Activated CD4-positive, alpha-beta memory T cell treated with anti-CD3 and anti-CD28 coated beads, Interleukin-2, amount 10 ng/mL, durations not matched to agents 7 days and 5 days (primary cell): Measurements from ENCODE around the gene ROPN1L. TPM values are rescaled to one million over a fixed set of nuclear protein-coding genes. Genes with fewer than 3 reads are reported as not detected.
A peak's percentile ranks its signal among the peaks of the same experiment; 100 is the strongest.

ENCODE experiments used
- CTCF ChIA-PET: fragments of 350-600 bp; sonication (Branson Sonifier 250); formaldehyde crosslinking; loops from one replicate; lab custom pipeline; 2021; ENCODE audit warnings: antibody characterized with exemption, inconsistent platforms; lab: Charles Lee
- POLR2A ChIA-PET: fragments of 350-600 bp; sonication (Branson Sonifier 250); formaldehyde crosslinking; loops from one replicate; lab custom pipeline; 2021; ENCODE audit warnings: antibody characterized with exemption; lab: Charles Lee
- DNase-seq: peaks from one replicate; pipeline ENCODE4 v3.0.0-alpha.2; 2020
- H3K27ac Mint-ChIP-seq: one replicate; pipeline ENCODE4 v1.8.0; 2021; ENCODE audit warnings: mild to moderate bottlenecking, mixed read lengths
- H3K27me3 Mint-ChIP-seq: one replicate; pipeline ENCODE4 v1.8.0; 2021; ENCODE audit warnings: mixed read lengths
- H3K36me3 Mint-ChIP-seq: one replicate; pipeline ENCODE4 v1.8.0; 2021; ENCODE audit warnings: low read depth, mixed read lengths
- H3K4me1 Mint-ChIP-seq: one replicate; pipeline ENCODE4 v1.8.0; 2021; ENCODE audit warnings: mixed read lengths
- H3K4me3 Mint-ChIP-seq: one replicate; pipeline ENCODE4 v1.8.0; 2021; ENCODE audit warnings: mild to moderate bottlenecking, mixed read lengths
- H3K9me3 Mint-ChIP-seq: one replicate; pipeline ENCODE4 v1.8.0; 2021; ENCODE audit warnings: mixed read lengths
- total RNA-seq, 2 experiments: library from RNA; stranded (reverse); gene quantifications; one replicate each; pipeline ENCODE4 v1.2.3, GENCODE V29; 2021

ROPN1L gene
- total RNA-seq, 2 experiments from 2014 or later, result 5.5 to 7.5 TPM

DNA sequence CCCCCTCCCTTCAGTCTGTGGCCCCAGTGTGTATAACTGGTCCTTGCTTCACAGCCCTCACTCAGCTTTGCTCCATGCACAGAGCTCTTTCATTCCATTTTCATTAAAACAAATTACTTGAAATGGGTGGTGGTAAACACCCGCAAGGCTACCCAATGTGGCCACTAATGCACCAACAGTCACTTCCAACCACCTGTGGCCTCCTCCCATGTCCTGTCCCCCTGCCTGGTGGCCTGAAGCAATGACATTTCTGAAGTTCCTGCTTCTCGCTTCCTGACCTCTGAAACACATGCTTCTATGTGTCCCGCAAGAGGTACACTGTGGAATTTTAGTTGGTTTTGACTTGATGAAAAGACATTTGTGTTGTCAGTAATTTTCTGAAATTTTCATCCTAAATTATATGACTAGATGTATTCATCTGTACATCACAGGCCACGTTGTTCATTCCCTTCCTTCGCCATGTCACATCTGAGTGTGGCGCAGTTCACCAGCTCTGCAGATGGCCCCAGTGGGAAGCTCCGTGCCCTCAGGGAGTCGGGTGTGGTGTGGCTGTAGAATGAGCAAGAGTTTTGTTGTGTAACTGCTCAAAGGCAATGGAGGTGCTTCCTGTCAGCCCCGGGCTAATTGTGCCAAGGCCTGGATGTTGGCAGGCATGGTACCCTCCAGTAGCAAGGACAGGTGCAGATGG is 9.6 kb downstream of the ROPN1L start:
- ChIA-PET POLR2A (no interaction called here), CTCF (interaction anchor here (0.6 to 7.2 kb wide), 13 partner anchors 9 to 405 kb away, joined by 3 to 118 read pairs (median 5); partner anchors contain the start of gene ROPN1L)
- DNase-seq, result no peak
- Mint-ChIP-seq H3K9me3 (peaks cover 3% of the 10 kb centered on the region), H3K4me1 (peaks cover 34% of the 10 kb centered on the region), H3K27ac (no peak overlapping the region), H3K4me3 (no peak overlapping the region), H3K27me3 (no peaks in the 10 kb centered on the region), H3K36me3 (peaks cover 15% of the 10 kb centered on the region)

DNA sequence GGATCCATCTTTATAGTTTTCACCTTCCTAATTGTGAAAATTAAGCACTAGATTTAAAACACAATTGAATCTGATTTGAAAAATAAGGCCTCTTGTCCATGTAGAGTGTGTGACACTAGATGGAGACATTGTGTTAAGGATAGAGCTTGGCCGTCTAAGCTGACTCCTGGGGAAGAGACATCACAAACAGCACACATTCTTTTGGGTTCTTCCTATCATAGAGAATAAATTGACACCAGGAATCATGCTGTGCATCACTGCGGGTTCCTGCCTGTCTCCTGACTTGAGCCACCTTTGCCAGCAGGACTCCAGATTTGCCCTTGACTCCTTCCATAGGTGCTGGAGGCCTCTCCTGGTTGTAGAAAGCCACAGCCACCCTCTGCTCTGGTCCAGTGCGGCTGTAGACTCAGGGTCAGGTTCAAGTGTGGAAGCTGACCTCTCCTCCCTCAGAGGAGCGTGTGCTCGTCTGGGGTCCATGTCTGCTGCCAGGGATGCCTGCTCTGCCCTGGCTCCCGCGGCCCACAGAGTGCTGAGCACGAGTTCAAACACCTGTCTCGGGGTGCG is 11.2 kb downstream of the ROPN1L start:
- H3K27ac Mint-ChIP-seq, result no peak overlapping the region
- DNase-seq, result peak; percentile 26
- peaks cover 9% of the 10 kb centered on the region for H3K36me3 Mint-ChIP-seq
- no peaks in the 10 kb centered on the region for H3K27me3 Mint-ChIP-seq
- no peaks in the 10 kb centered on the region for H3K9me3 Mint-ChIP-seq
- H3K4me1 Mint-ChIP-seq, result peaks cover 22% of the 10 kb centered on the region
- ChIA-PET CTCF (interaction anchor here (0.5 to 7.2 kb wide), 19 partner anchors 9 to 535 kb away, joined by 3 to 118 read pairs (median 4); no protein-coding TSS in a partner anchor), POLR2A (interaction anchor here (1.3 kb wide), 1 partner anchor 175 kb away, joined by 6 read pairs; no protein-coding TSS in a partner anchor)
- no peak overlapping the region for H3K4me3 Mint-ChIP-seq

DNA sequence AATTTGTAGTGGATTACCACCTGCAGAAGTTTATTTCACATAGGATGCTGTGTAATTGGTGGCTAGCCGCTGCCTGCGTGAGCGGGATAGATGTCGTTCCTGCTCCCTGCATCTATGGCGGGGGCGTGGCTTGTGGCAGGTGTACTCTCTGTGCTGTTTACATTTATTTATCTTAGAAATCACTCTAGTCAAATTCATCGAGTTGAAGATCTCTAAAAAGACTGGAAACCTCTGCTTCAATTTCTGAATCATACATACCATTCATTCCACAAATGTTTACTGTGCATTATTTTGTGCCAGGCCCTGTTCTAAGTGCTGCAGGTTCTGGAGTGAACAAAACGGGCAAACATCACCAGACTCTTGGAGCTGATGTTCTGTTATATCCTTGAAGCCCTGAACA is 11.9 kb downstream of the ROPN1L start:
- POLR2A ChIA-PET, result interaction anchor here (1.1 to 1.3 kb wide), 2 partner anchors 174 kb away, joined by 3 to 6 read pairs; no protein-coding TSS in a partner anchor
- H3K27ac Mint-ChIP-seq, result no peak overlapping the region

DNA sequence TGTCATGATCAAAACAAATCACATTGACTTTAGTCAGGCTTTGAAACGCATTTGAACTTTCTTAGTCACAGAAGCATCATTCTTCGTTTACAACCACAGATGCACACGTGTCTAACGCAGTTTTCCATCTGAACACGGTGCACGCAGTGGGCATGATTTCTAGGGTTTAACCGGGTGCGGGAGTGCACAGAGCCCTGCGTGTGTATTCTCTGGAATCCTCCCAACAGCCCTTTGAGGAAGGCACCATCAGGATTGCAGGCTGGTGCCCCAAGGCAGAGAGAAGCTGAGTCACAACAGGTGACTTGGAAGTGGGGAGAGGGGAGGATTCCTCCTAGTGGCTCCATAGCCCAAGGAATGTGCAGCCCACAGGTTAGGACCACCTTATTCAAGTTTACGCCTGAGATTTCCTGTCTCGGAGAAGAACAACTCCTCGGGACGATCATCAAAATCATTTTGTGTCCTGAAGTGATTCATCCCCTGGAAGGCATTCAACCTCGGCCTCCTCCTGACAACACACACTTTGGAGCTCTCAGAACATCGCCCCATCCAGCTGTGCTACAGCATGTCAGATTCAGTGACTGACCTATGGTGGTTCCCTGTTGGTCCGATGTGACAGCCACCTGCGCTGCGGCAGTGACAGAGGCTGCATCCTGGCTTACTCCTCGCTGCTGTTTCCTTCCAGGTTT is 13.1 kb downstream of the ROPN1L start:
- no peak for DNase-seq
- H3K27ac Mint-ChIP-seq, result no peak overlapping the region
- H3K9me3 Mint-ChIP-seq, result no peaks in the 10 kb centered on the region
- ChIA-PET POLR2A (interaction anchor here (1.0 to 1.1 kb wide), 2 partner anchors 102 to 173 kb away, joined by 3 read pairs; partner anchors contain the start of gene MARCHF6), CTCF (interaction anchor here (1.0 to 7.2 kb wide), 5 partner anchors 31 to 190 kb away, joined by 3 to 118 read pairs (median 5); no protein-coding TSS in a partner anchor)
- no peaks in the 10 kb centered on the region for H3K27me3 Mint-ChIP-seq
- peaks cover 14% of the 10 kb centered on the region for H3K4me1 Mint-ChIP-seq
- no peak overlapping the region for H3K4me3 Mint-ChIP-seq
- H3K36me3 Mint-ChIP-seq, result peaks cover 2% of the 10 kb centered on the region

More for the DNA sequence above, 11.9 kb downstream of the ROPN1L start:
- Mint-ChIP-seq H3K36me3 (peaks cover 6% of the 10 kb centered on the region), H3K27me3 (no peaks in the 10 kb centered on the region), H3K9me3 (no peaks in the 10 kb centered on the region), H3K4me3 (no peak overlapping the region), H3K4me1 (peaks cover 17% of the 10 kb centered on the region)
- CTCF ChIA-PET, result interaction anchor here (1.0 to 7.2 kb wide), 11 partner anchors 15 to 236 kb away, joined by 3 to 118 read pairs (median 6); no protein-coding TSS in a partner anchor
- no peak for DNase-seq

DNA sequence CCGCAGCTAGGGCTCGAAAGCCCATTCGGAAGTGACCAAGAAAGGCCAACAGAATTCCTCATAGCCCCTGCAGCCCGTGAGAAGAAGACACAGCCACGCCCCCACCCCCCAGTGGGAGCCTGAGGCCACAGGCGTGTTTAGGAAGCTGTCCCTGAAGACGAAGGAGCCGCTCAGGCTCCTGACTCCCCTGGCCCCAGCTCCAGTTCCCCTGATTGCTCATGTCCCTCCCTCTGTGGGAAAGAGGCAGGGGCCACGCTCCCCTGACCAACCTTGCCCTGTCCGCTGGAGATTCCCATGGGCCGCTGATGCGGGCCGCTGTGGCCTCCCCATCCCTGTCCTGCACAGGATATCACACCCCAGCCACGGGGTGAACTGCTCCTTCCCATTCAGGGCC is 13.6 kb downstream of the ROPN1L start:
- H3K27ac Mint-ChIP-seq, result no peak overlapping the region
- ChIA-PET CTCF (interaction anchor here (7.2 kb wide), 1 partner anchor 173 kb away, joined by 118 read pairs; no protein-coding TSS in a partner anchor), POLR2A (interaction anchor here (1.0 kb wide), 1 partner anchor 102 kb away, joined by 3 read pairs; the partner anchor contains the start of gene MARCHF6)
- H3K4me3 Mint-ChIP-seq, result no peak overlapping the region
- no peaks in the 10 kb centered on the region for H3K36me3 Mint-ChIP-seq
- peaks cover 14% of the 10 kb centered on the region for H3K4me1 Mint-ChIP-seq
- DNase-seq, result no peak
- no peaks in the 10 kb centered on the region for H3K27me3 Mint-ChIP-seq
- H3K9me3 Mint-ChIP-seq, result no peaks in the 10 kb centered on the region

DNA sequence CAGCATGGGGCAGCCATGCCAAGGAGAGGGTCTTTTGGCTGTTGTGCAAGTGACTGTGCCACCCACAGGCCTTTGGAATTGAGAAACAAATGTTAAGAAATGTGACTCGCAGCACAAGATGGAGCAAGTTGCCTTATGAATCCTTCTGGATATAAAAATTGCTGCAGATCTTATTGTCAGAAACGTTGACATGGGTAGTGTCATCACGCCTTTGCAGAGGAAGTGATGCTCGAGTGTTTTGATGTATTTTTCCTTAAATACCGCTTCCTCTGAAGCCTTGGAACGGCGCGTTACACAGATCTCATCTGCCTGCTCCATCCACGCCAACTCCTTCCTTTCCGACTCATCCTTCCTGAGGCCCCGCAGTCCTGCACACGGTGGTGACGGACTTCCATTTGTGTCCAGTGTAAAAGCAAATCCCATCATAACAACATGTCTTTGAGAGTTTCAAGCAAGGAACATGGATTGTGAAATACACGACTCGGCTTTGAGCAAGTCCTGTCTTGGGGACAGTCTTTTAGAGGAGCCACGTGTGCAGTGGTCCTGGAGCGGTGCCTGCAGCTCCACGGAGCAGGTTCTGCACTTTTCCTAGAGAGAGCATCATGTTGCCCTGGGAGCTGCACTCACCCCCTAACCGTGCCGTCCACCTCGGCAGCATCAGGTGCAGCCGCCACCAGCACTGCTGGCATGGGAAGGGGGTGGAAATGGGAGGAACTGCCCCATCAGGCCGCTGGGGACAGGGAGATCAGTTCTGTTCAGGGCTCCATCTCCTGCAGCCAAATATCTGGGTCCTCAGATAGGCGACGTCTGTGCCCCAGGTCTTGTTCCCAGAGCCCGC is 15.1 kb downstream of the ROPN1L start:
- Mint-ChIP-seq H3K27ac (no peak overlapping the region), H3K36me3 (no peaks in the 10 kb centered on the region), H3K9me3 (no peaks in the 10 kb centered on the region), H3K4me3 (no peak overlapping the region), H3K27me3 (no peaks in the 10 kb centered on the region), H3K4me1 (peaks cover 8% of the 10 kb centered on the region)
- no peak for DNase-seq
- ChIA-PET POLR2A (no interaction called here), CTCF (interaction anchor here (7.2 kb wide), 1 partner anchor 171 kb away, joined by 118 read pairs; no protein-coding TSS in a partner anchor)

DNA sequence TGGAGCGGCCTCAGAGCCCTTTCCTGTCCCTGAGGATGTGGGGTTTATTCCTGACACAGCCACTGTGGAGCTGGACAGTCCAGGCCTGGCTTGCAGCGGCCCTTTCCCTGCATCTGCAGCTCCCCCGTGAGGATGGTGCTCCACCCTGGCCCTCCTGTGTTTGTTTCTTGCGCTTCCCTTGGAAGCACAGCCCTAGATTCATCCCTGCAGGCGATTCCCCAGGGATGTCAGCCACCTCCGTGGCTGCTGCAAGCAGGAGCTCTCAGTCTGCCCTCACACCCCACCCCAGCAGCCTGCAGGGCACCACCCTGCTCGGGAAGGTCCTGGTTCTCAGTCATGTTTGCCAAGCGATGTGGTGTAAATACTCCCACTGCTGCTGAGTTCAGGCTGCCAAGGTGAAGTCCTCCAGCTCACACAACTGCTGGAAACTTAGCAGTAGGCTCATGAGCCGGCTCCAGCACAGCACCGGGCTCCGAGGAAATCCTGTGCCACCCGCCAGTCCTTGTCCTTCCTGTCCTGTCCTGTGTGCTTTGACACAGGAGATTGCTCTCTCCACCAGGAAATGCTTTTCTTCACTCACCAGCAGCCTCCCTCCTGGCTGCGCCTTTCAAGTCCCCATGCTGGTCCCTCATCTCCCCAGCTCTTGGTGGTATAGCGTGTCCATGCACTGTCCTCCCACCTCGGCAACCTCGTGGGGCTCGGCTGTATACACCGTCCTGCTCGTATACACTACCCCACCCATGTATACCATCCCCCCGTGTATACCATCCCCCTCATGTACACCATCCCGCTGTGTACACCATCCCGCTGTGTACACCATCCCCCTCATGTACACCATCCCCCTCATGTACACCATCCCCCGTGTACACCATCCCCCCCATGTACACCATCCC is 16.2 kb downstream of the ROPN1L start:
- POLR2A ChIA-PET, result no interaction called here
- Mint-ChIP-seq H3K4me3 (no peak overlapping the region), H3K36me3 (no peaks in the 10 kb centered on the region), H3K4me1 (peaks cover 7% of the 10 kb centered on the region), H3K27ac (no peak overlapping the region), H3K9me3 (no peaks in the 10 kb centered on the region), H3K27me3 (no peaks in the 10 kb centered on the region)
- no peak for DNase-seq
- CTCF ChIA-PET, result no interaction called here

DNA sequence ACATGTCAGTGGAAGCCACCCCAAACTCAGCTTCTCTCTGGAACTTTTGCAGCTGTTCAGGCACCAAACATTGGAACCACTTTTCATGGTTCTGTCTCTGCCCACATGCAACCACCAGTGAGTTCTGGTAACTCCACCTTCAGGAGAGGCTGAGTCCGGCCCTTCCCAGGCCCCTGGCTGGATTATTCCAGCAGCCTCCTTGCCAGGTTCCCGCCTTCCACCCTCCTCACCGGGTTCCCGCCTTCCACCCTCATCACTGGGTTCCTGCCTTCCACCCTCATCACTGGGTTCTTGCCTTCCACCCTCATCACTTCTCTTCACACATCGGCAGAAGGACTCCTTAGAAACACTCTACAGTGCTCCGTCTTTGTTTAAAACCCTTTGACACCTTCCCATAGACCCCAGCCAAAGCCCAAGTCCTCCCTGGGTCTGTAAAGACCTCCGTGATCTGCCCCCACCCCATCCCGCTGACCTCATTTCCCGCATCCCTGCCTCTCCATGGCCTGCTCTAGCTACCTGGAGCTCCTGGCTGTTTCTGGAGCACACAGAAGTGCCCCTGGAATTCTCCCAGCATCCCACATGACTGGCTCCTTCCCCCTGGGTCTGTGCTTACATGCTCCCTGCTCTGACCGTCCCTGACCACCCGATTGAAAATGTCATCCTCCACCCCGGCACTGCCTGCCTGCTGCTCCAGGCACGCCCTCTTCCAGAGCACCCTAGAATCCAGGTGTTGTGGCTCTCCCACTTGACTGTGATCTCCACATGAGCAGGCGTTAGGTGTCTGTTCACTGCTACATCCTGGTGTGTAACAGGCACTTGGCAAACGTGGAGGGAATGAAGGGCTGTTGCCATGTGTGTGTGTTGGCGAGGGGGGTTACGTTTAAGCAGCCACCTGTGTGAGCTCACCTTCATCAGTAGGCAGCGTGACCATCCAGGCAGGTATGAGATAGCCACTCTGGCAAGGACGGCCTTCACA is 17.7 kb downstream of the ROPN1L start:
- ChIA-PET POLR2A (no interaction called here), CTCF (interaction anchor here (0.7 kb wide), 1 partner anchor 168 kb away, joined by 3 read pairs; no protein-coding TSS in a partner anchor)
- no peak overlapping the region for H3K27ac Mint-ChIP-seq
- H3K36me3 Mint-ChIP-seq, result no peaks in the 10 kb centered on the region
- no peak overlapping the region for H3K4me3 Mint-ChIP-seq
- no peaks in the 10 kb centered on the region for H3K9me3 Mint-ChIP-seq
- H3K27me3 Mint-ChIP-seq, result no peaks in the 10 kb centered on the region
- DNase-seq, result no peak
- peaks cover 7% of the 10 kb centered on the region for H3K4me1 Mint-ChIP-seq

DNA sequence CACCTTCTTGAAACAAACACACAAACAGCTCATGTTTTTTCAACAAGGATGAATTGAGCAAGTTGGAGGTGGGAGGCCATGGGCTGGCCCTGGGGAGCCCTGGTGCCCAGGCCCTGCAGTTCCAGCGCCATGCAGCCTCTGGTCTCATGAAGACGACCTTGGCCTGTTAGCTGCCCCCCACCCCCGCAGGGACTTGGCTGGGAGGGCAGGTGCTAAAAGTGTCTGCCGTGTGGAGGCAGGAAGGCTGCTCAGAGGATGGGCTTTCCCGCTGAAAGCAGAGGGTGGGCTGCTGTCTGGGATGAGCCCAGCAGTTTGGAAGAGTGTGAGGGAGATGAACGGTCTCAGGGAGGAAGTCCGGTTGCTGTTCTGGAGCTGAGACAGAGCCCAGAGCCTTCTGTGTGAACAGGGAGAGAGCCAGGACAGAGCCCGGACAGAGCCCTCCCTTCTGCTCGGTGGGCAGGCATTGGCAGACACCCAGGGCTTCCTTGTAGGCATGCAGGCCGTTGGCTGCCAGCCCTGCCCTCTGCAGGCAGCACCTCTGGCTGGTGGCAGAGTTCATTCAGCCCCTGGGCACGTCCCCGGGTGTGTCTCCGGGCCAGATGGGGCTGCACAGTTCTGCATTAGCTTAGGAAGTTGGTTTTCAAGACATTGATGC is 18.7 kb downstream of the ROPN1L start:
- Mint-ChIP-seq H3K36me3 (no peaks in the 10 kb centered on the region), H3K27me3 (no peaks in the 10 kb centered on the region), H3K9me3 (no peaks in the 10 kb centered on the region), H3K4me1 (peaks cover 7% of the 10 kb centered on the region), H3K27ac (no peak overlapping the region), H3K4me3 (no peak overlapping the region)
- POLR2A ChIA-PET, result no interaction called here
- CTCF ChIA-PET, result interaction anchor here (0.7 kb wide), 1 partner anchor 167 kb away, joined by 3 read pairs; no protein-coding TSS in a partner anchor
- DNase-seq, result no peak

DNA sequence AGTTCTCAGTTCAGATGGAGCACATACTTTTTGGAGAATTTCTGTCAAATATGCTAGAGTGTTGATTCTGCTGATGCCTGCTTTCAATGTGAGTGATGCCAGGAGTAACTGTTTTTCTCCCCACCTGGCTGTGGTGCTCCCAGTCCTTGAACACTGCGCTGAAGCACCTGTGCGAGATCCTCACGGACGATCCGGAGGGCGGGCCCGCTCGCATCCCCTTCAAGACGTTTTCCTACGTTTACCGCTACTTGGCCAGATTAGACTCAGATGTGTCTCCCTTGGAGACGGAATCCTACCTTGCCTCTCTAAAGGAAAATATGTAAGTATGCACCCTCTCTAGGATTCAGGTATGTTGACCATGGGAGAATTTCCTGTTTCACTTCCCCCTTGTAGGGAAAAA is 19.4 kb downstream of the ROPN1L start:
- no peak for DNase-seq
- Mint-ChIP-seq H3K36me3 (no peaks in the 10 kb centered on the region), H3K27me3 (no peaks in the 10 kb centered on the region), H3K27ac (no peak overlapping the region), H3K4me3 (no peak overlapping the region), H3K9me3 (no peaks in the 10 kb centered on the region), H3K4me1 (peaks cover 7% of the 10 kb centered on the region)
- POLR2A ChIA-PET, result no interaction called here
- CTCF ChIA-PET, result no interaction called here
